ENCODE measurements around the gene GABRR2.
"Not testable (repeated sequence)": the region's sequence is repeated elsewhere in the genome, so short reads cannot be mapped to it uniquely, and the experiment has no call there.

GABRR2 gene

DNA sequence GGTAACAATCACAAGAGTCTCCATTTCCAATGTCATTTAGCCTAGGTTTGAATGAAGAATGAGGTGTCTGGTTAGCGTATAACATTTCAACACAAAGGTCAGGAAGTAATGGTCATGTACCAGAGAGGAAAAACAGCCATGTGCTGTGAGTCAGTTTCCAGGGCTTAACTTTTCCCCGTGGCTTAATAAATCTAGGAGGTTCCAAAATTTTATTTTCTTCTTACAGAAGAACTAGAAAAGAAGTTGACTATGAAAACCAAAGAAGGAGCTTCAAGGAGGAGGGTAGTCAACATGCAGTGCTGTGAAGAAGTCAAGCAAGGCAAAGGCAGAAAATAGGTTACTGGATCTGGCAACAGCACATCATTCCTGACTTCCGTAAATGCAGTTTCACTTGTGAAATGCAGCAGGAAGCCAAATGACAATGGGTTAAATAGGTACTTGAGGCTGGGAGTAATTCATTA is 8.4 kb upstream of the GABRR2 start:
- DNase-seq, result no peak

- DNase-seq, result no peak
Observed at GRCh38 chr6:89321131-89321970, 6.3 kb upstream of the GABRR2 start.

GRCh38 chr6:89320012-89320559 is 5.0 kb upstream of the GABRR2 start:
- DNase-seq, result no peak

GRCh38 chr6:89317067-89317466 is 2.0 kb upstream of the GABRR2 start:
- no peak for DNase-seq

DNA sequence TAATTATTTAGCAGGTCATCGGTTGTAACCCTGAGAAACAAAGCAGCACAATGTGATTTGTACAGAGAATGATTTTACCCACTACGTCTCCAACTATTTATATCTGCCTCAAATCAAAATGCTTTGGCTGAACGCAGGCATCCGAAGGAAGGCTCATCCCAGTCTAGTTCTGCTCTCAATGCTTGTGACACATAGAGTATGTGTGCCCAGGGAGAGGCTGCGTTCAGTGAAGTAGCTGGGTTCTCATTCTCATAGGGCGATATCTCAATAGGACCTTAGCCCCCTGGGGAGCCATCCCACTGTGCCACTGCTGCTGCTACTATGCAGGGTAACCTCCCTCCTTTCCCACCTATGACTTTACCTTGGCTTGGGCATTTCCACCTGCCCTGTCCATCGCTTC is 407 bp downstream of the GABRR2 start:
- DNase-seq, result no peak

DNA sequence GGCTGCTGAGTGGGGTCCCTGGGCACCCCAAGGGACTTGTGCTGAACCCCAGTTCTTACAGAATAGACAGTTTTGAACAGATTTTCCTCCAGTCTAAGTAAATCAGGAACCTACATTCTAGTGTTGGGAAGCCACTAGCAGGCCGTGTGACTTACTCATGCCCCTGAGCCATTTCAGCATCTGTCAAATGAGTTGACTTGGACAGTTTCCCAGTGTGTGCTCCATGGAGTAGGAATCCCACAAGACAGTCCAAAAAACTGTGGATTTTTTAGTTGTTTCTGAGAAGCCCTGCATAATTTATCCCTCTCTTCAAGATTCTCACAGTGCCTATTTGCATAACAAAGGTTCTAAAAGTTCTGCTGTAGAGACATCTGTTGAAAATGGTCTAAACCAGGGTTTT is 2.1 kb downstream of the GABRR2 start:
- DNase-seq, result no peak

GRCh38 chr6:89311853-89312531 is 3.1 kb downstream of the GABRR2 start:
- peak; percentile 39 for DNase-seq

- no peak for DNase-seq
Observed at GRCh38 chr6:89311530-89311852, 3.6 kb downstream of the GABRR2 start.

GRCh38 chr6:89310929-89311328 is 4.2 kb downstream of the GABRR2 start:
- DNase-seq, result no peak

DNA sequence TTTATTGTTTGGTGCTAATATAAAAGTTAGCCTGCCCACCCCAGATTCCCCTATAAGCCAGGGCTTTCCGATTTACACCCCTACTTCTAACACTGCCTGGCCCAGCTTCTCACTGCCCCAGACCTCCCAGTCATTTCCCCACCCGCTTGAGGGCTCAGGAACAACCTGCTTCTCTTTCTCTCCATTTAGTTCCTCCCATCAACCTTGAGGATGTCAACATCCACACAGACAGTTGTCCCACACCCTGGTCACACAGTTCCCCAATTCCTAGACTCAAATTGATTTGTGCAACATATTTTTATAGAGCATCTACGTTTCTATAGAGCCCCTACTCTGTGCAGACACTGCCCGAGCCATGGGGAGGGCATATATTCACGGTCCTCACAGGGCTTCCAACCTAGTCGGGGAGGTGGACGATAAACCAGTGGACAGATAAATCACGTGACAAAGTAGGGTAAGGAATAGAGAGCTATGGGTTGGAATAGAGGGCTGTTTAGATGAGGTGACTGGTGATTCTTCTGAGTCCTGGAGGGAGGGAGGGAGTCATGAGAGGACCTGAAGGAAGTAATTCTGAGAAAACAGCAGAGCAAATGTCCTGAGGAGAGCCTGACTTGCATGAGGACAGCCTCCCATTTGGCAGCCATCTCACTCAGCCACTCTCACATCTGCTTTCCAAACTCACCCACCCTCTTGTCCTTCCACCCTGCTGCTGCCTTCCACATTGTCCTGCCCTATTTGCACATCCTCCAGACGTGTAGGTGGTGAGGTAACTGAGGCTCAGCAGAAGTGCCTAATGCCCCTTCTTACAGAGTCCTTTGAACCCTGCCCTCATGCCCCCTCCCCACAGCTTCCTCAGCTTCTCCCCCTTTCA is 6.3 kb downstream of the GABRR2 start:
- DNase-seq, result no peak

DNA sequence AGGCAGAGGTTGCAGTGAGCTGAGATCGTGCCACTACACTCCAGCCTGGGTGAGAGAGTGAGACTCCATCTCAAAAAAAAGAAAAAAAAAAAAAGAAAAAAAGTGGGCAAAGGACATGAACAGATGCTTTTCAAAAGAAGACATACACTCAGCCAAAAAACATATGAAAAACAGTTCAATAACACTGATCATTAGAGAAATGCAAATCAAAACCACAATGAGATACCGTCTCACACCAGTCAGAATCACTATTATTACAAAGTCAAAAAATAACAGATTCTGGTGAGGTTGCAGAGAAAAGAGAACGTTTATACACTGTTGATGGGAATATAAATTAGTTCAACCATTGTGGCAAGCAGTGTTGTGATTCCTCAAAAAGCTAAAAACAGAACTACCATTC is 10.6 kb downstream of the GABRR2 start:
- DNase-seq, result not testable (repeated sequence)

GRCh38 chr6:89302936-89303335 is 12.2 kb downstream of the GABRR2 start:
- no peak for DNase-seq

GRCh38 chr6:89302195-89302770 is 12.8 kb downstream of the GABRR2 start:
- DNase-seq, result no peak

DNA sequence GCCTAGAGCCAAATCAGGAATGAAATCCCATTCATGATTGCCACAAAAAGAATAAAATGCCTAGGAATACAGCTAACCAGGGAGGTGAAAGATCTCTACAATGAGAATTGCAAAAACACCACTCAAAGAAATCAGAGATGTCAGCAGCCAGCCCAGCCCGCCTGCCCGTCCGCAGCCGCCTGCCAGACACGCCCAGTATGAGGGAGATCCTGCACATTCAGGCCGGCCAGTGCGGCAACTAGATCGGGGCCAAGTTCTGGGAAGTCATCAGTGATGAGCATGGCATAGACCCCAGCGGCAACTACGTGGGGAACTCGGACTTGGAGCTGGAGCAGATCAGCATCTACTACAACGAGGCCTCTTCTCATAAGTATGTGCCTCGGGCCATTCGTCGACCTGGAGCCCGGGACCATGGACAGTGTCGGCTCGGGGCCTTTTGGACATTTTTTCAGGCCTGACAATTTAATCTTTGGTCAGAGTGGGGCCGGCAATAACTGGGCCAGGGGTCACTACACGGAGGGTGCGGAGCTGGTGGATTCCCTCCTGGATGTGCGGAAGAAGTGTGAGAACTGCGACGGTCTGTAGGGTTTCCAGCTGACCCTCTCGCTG is 13.4 kb downstream of the GABRR2 start:
- no peak for DNase-seq

DNA sequence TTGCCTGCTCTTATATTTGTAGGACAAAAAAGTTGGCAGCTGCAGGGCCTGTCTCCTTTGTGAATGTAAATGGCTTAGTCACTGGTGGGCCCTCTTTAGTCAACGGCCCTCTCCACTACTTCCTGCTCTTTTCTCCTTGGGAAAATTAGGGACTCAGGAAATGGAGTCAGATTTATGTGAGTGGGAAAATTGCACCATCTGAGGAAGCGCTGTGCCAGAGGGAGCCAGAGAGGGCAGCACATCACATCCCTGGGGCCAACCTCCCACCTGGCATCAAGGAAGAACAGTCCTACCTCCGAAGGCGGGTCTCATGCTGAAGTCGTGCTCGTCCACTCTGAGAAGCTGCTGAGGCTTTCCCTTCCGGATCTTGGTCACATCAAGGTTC is 15.6 kb downstream of the GABRR2 start:
- no peak for DNase-seq

DNA sequence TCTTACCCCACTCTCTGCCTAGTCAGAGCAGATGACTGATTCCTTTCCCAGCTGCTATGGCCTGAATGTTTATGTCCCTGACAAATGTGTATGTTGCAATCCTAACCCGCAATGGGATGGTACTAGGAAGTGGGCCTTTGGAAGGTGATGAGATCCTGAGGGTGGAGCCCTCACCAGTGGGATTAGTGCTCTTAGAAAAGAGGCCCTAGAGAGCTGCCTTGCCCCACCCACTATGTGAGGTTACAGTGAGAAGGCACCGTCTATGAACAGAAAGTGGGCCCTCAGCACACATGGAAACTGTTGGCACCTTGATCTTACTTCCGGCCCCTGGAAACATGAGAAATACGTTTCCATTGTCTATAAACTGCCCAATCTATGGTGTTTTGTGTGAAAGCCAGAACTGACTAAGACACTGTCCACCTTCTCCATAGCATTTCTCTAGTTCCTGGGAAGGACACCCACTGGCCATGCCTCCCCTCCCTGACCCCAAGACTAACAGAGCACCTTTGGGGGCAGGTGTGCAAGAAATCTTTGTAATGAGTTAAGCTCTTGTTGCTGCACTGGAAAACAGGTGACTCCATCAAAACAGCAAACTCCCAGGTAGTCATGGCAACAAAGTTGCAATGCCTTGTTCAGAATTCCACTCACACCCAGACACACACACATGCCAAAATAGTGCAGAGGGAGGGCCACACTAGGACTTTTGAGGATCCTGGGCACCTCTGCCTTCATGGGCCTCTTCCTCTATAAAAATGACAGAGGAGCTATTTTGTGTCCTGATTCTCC is 16.2 kb downstream of the GABRR2 start:
- DNase-seq, result no peak

DNA sequence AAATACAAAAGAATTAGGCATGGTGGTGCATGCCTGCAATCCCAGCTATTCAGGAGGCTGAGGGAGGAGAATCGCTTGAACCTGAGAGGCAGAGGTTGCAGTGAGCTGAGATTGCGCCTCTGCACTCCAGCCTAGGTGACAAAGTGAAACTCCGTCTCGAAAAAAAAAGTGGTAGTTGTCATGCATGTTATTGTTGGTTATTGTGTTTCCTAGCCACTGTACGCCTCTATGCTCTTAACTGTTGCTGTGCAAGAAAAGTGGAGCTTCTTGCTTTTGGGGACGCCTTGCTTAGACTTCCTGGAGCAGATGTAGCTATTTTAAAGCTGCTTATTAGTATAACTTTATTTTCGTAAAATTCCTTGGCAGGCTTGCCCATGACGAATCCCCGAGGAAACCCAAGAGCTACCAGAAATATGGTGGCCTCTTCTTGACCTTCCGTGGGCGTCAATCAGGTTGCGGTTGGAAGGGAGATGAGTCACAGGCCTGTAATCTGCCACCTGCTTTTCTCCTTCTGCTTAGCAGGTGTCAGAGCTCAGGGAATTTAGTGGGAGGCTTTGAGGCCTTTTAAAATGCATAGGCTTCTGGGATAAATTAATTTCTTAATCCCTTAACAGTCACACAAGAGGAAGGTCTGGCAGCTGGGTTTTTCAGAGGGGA is 17.3 kb downstream of the GABRR2 start:
- no peak for DNase-seq

DNA sequence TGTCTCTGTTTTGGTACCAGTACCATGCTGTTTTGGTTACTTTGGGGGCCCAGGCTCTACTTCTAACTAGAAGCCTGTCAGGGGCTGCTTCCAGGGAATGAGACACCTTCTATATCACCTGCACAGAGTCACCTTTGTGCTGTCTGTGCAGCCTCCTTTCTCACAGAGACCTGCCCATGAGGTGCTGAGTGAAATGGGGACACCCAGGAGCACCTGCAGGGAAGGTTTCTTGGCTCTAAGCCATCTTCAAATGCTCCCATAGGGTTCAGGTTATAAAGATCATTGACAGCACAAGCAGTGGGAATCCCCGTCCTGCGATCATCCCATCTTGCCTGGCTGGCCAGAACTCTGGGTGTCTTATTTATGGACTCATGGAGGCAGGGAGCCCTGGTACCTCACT is 19.1 kb downstream of the GABRR2 start:
- no peak for DNase-seq

DNA sequence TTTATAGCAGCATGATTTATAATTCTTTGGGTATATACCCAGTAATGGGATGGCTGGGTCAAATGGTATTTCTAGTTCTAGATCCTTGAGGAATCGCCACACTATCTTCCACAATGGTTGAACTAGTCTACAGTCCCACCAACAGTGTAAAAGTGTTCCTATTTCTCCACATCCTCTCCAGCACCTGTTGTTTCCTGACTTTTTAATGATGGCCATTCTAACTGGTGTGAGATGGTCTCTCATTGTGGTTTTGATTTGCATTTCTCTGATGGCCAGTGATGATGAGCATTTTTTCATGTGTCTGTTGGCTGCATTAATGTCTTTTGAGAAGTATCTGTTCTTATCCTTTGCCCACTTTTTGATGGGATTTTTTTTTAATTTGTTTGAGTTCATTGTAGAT is 20.0 kb downstream of the GABRR2 start:
- DNase-seq, result not testable (repeated sequence)

- no peak for DNase-seq
Observed at GRCh38 chr6:89291256-89291819, 23.8 kb downstream of the GABRR2 start.
